Measurements from ENCODE around the gene CATSPER3.

CATSPER3 gene

GRCh38 chr5:135030956-135031812, 63.5 kb downstream of the CATSPER3 start:
- DNase-seq = no peak

DNA sequence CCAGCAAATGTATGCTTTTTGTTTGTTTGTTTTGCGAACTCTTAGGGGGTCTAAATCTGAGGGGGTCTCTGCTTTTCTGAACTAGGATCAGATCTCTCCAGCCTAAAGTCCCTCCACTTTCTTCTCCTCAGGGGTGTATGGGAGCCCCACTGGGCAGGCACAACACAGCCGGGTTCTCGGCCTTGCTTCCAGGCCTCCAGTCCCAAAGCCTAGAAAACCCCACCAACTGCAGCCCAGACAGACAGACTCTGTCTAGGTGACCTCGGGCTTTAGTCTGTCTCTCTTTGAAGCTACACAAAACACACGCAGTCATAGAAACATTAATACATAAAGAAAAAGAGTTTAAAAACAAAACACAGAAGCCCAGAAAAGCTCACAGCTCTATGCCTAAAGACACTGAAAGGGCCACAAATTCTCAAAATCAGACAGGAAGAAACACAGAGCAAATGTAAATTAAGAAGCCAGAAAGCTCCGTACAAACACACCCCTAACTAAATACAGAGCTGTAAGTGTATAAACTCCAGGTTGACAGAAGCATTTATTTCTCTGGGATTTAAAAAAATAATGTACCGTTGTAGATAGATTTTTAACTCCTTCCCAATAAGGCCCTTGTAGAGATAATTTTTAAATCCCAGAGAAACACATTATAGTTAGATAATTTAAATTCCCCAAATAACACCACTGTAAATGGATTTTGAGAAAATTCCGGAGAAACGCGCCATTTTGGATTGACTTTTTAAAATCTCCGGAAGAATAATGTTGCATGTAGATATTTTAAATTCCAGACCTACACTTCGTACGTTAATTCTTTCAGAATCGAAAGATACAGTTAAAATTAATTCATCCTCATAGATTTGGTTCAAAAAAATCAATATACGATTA, 64.3 kb downstream of the CATSPER3 start:
- DNase-seq = no peak

DNA sequence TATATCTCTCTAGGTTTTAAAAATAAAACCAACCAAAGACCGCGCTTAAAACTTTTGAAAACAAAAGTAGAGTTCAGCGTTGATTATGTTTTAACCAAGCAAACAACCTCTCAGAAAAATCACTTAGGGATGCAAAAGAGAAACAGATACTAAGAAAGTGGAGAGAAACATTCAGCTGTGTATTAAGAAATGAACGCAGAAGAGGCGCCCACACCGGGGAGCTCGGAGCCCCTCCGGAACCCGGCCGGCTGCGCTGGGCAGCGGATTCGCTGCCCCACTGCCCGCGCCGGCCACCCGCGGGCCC, 64.9 kb downstream of the CATSPER3 start:
- DNase-seq = no peak

DNA sequence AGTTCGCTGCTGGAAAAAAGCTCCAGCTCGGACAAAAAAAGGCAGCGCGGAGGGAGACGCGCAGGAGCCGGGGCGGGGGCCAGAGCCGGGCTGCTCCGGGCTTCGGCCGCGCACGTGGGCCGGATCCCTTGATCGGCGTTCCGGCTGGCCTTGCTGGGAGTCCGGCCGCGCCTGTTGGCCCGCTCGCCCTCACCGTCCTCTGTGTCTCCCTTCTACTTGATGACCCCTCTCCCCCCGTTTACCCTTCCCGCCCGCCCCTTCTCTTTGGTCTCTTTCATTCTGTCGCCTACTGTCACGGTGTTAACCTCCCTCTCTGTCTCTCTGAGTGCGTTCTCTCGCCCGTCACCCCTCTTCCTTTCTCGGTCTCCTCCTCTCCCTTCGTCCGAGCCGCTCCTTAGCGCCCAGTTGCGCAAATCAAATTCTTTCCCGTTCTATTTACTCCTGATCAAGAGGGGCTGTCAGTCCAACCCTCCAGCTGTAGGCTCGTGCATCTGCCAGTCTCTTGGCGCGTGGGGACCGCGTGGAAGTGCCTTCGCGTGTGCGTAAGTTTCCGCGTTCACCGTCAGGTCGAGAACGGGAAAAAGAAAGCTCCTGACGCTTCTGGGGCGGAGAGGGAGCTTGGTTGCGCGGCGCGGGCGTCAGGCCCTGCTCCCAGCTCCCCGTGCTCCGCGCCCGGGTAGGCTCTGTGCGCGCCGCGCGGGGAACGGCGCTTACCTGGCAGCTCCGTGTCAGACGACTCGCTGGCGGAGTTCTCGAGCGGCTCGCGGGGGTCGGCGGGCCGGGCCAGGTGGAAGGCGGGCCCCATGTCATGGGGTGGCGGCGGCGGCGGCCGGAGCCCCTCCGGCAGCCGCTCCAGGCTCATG, 65.5 kb downstream of the CATSPER3 start:
- DNase-seq = no peak

GRCh38 chr5:135033901-135034235, 66.2 kb downstream of the CATSPER3 start, which contains the start of gene PITX1:
Gene PITX1 (minus strand): TSS chr5:135034228. CDS start chr5:135033881, 347 bp downstream.
- no peak for DNase-seq

DNA sequence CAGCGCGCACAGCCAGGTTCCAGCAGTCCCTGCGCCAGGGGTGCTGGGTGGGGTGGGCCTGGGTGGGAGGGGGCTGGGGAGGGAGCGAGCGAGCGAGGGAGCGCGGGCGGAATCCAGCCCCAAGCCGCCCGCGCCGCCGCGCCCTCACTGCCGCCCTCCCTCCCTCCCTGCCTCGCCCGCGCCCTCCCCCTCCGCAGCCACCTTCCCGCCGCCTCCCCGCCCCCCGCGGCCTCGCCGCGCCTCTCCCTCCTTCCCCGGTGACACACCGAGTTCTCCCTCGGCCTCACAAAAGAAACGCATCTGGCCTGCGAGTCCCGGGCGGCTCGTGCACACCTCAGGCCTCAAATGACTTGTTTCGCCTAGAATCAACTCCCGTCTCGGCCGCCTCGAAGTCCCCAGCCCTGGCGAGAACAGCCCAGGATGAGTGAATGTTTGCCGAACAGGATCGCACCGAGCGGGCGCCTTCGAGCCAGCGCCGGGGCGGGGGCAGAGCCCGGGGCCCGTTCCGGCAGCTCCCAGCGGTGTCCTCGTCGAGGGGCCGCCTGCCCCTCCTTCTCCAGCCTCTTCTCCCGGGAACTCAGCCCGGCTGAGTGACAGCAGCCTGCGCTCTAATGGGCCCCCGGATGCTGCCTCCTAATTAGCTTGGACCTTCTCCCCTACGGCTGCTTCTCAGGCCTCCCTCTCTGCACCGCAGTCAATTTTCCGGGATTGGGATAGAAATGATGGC, 66.7 kb downstream of the CATSPER3 start:
- DNase-seq = peak; percentile 79

DNA sequence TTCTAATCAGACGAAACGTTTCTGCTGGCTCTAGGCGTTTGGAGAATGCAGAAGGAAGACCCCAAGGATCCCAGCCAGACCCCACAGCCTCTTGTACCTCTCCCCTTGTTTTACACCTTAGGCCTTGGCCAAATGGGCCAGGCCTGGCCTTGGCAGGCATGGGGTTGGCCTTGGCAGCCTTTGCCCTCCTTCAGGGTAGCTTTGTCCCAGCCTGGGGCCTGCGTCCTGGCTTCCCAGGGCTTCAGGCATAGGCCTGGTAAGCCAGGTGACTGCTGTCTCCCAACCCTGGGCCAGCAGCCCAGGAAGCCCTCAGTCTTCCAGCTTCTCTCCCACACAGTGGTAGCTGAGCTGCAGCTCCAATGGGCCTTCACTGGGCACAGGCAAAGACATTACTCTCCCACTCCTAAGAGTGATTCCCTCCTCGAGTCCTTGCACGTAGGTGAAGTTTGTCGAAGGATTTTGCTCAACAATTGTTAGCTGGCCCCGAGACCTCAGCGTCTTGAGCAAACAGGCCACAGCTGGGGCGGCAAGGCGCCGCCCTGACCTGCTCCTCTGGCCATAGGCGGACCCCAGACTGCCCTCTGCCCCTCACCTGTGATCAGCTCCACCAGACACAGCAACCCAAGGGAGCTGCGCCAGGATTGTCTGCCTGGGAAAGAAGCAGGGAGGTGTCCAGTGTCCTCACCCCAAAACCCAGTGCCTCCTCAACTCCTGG, 67.4 kb downstream of the CATSPER3 start:
- DNase-seq = no peak

DNA sequence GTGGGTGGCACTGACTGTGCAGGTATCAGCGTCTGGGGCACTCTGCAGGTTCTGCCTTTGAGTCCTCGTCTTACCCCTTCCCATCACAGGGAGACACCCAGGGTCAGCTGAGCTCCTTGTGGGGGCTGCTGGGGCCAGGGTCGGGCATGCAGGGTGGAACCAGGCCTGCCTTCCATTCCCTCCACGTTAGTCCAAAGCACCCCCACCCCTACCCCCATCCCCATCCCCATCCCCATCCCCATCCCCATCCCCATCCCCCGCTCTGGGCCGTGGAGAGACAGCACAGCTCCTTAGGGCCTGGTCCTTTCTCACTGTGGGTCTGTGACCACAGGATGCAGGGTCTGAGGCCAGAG, 67.9 kb downstream of the CATSPER3 start:
- no peak for DNase-seq

- DNase-seq = no peak
These were observed 68.7 kb downstream of the CATSPER3 start for GRCh38 chr5:135036405-135036804.

DNA sequence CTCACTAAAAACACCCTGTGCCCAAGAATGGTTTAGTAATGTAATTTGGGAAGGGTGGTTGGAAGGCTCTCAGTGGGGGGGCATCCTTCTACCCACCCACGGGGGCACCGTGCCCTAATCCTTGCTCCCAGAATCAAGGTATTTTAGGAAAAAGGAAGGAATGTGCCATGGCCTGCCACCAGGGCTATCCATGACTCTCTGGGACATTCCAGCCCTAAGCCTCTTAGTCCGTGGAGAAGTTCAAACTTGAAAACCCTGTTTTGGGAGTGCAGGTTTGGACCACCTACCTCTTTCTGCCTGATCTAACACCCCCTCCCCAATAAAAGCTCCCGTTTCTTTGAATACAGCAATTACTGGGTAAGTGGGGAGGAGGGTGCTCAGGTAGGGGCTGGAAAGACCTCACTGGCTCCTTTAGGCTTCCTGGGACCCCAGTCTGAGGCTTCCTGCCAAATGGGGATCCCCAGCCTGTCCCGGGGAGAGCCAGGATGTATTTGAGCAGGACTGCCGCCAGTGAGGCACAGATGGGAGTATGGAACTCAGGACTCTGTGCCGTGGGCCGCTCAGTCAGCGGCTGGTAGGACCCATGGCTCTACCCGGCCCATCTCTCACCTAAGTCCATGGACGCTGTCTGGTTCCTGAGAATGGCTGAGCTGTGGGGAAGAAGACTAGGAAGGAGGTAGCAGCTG, 70.0 kb downstream of the CATSPER3 start:
- no peak for DNase-seq

DNA sequence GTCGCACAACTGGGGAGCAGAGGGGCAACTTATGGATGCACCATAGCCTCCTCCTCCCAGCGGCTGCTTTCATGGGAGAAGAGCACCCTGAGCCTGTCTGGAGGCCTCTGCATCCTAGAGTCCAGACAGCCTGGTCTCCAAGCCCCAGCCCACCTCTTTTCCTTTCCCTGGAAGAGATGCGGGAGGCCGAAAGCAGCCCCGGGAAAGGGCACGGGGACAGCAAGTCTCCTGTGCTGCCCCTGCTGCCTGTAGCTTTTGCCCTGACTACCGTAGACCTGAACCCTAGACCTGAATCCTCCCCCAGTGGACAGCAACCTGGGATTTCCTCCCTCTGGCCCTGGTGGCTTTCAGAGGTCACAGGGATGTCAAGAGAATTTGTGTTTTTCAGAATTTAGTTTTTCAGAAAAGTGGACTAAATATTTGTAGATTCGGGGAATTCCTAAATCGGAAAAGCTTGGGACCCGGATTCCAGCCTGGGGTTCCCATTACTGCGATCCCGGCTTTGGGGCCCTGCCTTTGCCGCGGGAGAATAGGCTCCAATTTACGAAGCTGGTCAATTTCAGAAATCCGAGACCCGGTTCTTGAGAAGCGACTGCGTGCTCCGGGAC, 70.6 kb downstream of the CATSPER3 start:
- DNase-seq = no peak

DNA sequence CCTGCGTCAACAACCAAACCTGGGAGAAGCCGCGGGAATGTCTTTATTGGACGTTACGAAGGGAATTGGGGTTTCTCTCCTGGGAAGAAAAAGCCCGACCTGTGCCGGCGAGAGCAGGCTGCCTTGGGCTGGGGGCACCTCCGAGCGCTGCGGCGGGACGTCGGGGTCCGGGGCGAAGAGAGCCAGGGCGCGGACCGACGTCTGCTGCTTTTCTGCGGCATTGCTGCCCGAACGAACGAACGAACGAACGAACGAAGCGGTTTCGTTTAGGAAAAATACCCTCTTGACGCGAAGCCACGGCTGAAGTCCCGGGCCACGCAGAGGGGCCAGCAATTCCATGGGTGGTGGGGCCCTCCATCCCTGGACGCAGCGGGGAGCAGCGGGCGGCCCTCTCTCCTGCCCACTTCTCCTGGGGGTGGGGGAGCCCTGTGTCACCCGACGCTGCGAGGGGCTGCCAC, 71.1 kb downstream of the CATSPER3 start:
- no peak for DNase-seq

DNA sequence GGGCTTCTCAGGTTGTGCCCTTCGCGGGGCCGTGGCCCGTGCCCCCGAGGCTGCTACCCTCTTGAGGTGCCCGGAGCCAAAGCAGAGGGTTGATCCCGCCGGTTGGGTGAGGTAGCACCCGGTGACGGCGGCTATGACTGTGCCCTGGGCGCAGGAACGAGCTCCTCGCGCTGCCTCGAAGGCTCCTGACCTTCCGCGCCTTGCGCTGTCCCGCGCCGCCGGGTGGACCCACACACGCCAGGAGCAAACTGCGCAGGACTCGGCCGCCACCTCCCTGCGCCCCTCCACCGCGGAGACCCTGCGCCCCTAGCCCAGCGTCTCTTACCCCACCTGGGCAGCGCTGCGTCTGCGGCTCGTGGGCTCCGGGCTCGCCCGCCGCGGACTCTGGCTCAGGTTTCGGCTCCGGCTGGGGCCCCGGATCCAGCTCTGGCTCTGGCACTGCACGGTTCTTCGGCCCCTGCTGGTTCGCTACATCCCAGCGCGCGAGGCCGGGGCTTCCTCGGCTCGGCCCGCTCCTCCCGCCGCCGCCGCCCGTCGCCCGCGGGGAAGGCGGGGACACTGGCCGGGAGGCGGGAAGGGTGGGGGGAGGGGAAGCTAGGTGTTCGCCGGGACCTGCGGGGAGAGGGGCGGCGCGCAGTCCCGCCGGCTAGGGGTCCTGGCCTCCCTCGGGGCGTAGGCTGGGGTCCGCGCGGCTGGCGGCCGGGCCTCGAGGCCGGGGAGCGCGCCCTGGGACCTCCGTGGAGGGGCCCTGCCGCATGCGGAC, 71.7 kb downstream of the CATSPER3 start:
- no peak for DNase-seq

- no peak for DNase-seq
These were observed 72.3 kb downstream of the CATSPER3 start for GRCh38 chr5:135040034-135040332.

DNA sequence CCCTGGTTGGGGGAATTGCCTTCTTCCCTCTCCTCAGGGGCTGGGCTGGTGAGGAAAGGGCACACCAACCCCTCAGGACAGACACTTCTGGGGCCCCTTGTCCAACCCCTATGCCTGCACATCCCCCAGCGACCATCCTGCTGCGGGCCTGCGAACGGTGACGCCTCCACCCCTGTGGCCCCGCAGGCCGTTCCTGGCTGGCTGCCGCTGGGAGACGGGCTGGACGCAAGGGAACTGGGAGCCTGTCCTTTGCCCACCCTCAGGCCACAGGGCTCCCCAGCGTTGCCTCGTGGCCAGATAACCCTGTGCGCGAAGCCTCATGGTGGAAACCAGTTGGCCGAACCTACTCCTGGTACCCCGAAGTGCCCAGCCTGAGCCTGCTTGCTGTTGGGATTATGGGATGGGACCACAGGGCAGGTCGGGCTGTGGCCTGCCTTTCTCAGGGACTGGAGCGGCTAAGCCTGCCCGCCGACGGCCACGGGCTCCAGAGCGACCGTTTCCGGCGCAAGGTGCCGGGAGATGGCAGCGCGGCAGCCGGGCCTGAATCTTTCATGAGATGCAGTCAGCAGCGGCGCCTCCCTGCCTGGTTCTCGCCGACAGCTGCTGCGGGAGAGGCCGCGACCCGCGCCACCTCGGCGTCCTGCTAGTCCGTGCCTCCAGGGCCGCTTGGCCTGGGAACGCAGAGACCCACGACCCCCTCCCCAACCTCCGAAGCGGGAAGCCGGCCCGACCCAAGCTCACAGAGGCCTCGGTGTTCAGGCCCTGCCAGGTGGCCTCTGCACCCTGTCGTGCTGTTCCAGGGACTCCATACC, 72.8 kb downstream of the CATSPER3 start:
- DNase-seq = no peak

- DNase-seq = no peak
These were observed 73.5 kb downstream of the CATSPER3 start for GRCh38 chr5:135041145-135041587.

DNA sequence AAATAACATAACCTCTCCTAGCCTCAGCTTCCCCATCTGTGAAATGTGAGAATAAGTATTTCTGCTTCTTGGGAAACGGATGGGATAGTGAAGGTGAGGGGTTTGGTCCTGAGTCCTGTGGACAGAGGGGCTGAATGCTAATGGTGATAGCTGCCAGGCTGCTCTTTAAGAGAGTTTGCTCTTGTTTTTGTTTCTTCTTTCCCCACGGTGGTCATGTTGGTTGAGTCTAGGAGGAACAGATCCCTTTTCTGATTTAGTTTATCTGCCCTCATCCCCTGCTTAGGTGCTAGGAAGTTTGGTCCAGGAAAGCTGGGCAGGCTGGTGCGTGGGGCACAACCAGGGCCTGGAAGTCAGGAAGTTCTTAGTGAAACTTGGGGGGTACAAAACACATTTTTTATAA, 74.0 kb downstream of the CATSPER3 start:
- no peak for DNase-seq

DNA sequence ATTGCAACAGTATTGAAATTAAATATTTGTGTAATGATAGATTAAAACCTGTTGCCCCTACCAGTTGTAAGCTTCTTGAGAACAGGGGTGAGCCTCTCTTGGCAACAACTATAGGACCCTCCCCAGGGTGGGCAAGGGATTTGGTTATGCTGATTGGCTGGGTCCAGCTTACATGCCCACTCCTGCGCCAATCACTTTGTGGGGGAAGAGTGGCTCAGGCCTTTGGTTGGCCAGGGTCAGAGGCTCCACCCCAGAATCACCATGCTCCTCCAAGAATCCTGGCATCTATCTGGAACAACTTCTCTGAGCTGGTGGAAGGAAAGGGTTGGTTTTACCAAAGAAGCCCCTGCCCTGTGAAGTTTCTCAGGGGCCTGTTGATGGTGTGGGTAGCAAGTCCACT, 74.9 kb downstream of the CATSPER3 start:
- no peak for DNase-seq

DNA sequence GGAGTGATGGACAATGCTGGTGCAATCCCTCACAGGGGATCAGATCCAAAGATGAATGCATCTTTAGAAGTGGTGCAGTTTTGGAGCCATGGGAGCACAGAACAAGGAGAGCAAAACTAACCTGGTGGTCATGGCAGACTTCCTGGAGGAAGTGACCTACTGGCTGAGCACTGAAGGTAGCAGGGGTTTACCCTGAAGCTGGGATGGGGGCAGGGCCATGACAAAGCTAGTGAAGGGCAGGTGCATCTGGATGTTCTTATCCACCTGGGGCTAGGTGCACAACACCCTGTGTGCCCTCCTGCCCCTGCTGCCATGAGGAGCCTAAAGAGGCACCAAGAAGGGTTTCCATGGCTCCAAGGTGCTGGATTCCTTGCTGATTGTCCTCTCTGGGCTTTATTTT, 77.8 kb downstream of the CATSPER3 start:
- no peak for DNase-seq

Data from amniotic stem cell (primary cell).